Cerebellar nuclear complex (tissue), 1 donor: ENCODE results near the gene NT5DC3.

Source experiments
- DNase-seq, 2 experiments: peaks; one replicate each; lab custom pipeline; 2025; lab: John Stamatoyannopoulos, UW

Gene NT5DC3

DNA sequence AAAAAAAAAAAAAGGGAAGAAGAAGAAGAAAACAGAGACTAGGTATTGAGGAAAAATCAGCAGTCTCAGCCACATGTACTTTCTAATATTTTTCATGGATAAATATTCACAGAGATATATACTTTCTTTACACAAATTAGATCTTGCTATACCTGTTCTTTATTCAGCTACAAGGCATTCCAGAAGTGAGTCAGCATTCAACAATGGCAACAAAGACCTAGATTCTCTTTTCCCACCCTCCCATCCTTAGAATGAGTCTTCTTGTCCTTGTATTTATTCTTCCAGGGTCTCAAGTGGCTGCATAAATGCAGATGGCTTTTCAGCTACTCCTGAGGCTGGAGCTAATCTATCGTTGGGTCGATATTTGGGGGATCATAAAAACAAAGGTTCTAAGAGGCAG is 93.0 kb downstream of the NT5DC3 start:
- no peak for DNase-seq

GRCh38 chr12:103745962-103746361 is 95.1 kb downstream of the NT5DC3 start:
- no peak for DNase-seq

DNA sequence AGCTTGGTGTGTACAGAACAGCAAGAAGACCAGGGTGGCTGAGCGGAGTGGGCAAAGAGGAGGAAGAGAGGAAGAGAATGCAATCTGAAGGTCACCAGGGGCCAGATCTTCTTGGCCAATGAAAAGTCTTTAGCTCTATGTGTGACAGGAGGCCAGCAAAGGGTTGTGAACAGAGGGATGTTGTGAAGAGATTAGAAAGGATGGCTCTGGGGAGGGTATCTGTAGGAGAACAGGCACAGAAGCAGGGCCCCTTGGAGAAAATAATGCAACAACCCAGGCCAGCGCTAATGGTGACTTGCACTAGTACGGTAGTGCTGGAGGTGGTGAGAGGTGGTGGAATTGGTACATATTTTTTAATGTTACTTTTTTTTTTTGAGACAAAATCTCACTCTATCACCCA is 97.2 kb downstream of the NT5DC3 start:
- DNase-seq = no peak

DNA sequence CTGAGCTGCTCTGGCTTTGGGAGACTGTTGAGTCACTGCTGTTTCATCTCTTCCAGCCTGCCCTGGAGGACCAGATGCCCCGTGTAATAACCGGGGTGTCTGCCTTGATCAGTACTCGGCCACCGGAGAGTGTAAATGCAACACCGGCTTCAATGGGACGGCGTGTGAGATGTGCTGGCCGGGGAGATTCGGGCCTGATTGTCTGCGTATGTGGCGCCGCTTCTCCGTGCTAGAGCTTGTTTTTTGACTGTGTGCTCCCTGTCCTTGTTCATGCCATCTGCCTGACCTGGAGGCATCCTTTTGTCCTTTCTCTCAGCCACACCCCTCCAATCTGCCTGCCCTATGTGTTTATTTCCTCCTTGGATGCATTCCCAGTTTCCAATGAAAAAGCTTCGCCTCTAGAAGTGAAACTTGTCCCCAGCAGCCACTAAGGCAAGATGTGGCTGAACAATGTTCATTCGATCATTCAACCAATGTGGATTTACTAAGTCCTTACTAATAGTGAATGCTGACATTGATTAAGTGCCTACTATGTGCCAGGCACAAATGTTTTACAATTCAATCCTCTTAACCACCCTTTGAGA is 98.6 kb downstream of the NT5DC3 start:
- peak in 1 of 2 experiments; percentile 23 for DNase-seq

DNA sequence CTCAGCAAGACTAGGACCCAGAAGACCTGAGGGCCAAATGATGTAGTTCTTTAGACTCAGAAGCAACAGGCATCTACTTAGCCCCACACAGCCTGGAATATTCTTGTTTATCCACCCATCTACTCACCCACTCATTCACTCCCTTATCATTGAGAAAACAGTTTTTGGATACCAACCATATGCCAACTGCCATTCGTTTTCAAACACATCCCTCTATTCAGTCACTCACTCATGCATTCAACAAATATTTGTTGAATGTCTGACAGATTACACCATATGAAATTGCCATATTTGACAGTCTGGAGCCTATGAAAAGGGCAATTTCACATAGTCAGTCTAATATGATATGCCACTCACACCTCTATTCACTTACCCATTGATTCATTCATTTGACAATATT is 103.2 kb downstream of the NT5DC3 start:
- DNase-seq = no peak

GRCh38 chr12:103736572-103736971 is 104.5 kb downstream of the NT5DC3 start:
- DNase-seq = no peak

GRCh38 chr12:103735291-103735690 is 105.7 kb downstream of the NT5DC3 start:
- no peak for DNase-seq

DNA sequence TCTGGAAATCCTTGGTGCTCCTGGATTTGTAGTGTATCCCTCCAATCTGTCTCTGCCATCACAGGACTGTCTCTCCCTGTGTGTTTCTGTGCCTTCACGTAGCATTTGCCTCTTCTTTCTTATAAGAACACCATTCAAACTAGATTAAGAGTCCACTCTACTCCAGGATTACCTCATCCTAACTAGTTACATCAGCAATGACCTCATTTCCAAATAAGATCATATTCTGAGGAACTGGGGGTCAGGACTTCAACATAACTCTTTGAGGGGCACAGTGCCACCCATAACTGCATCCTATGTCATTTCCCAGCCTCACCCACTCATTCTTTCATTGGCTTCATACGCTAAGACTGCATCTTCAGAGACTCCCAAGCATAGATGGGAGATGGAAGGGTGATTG is 106.2 kb downstream of the NT5DC3 start:
- DNase-seq = no peak

DNA sequence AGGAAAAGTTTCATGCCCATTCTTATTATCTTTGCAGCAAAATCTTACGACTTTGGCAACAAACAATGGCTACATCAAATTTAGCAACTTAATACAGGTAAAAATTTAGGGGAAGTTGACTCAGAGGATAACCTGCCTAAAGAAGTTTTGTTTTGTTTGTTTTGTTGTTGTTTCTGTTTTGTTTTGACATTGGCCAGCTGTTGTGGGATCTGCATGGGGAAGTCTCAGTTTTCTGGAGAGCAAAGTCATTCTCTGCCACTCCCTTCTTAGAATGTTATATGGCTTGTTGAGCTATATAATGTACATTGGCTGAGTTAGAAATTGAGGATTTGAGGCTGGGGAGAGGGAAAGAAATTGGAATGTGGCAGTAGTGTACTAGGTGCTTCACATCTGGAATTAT is 109.5 kb downstream of the NT5DC3 start:
- DNase-seq = no peak

DNA sequence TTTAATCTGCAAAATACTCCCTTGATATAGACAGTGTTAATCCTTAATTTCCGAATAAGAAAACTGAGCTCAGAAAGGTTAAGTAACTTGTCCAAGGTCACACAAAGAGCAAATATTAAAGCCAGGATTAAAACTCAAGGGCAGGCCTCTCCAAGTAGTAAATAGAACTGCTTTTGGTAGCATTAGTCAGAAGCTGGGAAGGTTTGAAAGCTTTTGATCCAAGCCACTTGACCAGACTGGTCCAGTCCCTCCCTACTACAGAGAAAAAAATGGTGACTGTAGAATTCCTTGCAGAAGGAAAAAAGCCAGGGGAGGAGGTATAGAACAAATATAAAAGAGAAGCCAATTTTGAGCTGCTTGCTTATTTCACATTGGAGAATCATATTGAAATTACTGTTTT is 111.5 kb downstream of the NT5DC3 start:
- DNase-seq = no peak

- DNase-seq = no peak
Observed at GRCh38 chr12:103728323-103728722, 112.7 kb downstream of the NT5DC3 start.

- no peak for DNase-seq
Observed at GRCh38 chr12:103727638-103728037, 113.4 kb downstream of the NT5DC3 start.

DNA sequence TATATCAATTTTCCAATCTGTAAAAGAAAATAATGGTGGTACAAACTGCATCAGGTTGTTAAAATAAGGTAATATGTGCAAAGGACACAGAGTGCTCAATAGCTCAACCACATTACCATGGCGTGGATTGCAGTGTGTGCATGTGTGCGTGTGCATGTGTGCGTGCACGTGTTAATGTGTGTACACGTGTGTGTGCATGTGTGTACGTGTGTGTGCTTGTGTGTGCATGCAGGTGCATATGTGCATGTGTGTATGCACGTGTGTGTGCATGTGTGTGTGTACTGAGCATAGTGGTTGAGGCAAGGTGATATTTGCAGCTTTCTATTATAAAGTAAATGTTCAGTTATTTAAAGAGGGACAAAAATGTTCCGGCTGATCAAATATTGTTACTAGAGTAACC is 115.6 kb downstream of the NT5DC3 start:
- DNase-seq = no peak
